Measurements from ENCODE around the gene RASA3. TPM values are rescaled to one million over a fixed set of nuclear protein-coding genes. Genes with fewer than 3 reads are reported as not detected.

RASA3 gene
- total and polyA plus RNA-seq, 10 of the 15 experiments (the other 5 are each of a cell fraction or from before 2014, with no cell fraction given) = 0.79 to 33.9 (median 17.6) TPM

DNA sequence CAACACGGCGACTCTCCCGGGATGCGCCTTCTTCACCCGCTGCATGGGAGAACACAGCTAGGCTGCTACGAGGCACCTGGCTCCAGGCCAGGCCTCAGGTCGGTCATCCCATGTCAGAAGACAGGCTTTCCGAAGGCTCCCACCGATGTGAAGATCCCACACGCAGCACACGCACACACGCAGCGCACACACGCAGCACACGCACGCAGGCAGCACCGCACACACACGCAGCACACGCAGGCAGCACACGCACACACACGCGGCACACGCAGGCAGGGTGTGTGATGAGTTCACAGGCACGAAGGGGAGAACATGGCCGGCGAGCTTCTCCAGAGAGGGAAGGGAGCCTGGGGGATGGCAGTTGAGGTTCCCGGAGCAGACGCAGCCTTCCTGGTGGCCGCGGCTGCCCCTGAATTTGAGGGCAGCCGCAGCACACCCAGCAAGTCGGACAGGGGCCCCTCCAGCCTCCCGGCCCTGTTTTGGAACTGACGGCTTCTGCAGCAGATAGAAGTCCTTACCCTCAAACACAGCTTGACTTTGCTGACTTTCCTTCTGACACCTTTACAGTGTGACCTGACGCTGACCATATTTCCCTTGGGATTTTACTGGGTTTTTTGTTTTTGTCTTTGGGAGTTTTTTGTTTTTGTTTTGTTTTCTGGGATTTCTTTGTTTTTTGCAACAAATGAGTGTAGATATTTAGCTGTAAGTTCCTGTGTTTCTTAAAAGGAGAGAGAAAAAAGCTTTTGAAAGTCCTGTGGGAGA is 55.9 kb downstream of the RASA3 start:
- SMC1A ChIA-PET (ENCODE audit: uncharacterized antibody, unreplicated experiment) = no interaction called here
- Histone ChIP-seq H3K4me2 (ENCODE audit: control insufficient read depth, insufficient read depth) (no peak overlapping the region), H3K27me3 (replicated peaks in 1 of 2; ENCODE audit: control insufficient read depth in 2 of 2, insufficient read depth in 2 of 2, low read length in 1 of 2) (no peaks in the 10 kb centered on the region), H3K36me3 (ENCODE audit: control insufficient read depth in 2 of 2, insufficient read depth in 2 of 2, low read length in 1 of 2) (peaks cover 3 to 13% of the 10 kb centered on the region in 2 experiments), H2AFZ (ENCODE audit: control insufficient read depth, low read depth, low read length) (no peak overlapping the region), H4K20me1 (ENCODE audit: control insufficient read depth, insufficient read depth) (no peaks in the 10 kb centered on the region), H3K9ac (ENCODE audit: control insufficient read depth, insufficient read depth, low read length) (no peak overlapping the region), H3K79me2 (ENCODE audit: control insufficient read depth, insufficient read depth, low read length) (no peaks in the 10 kb centered on the region), H3K9me3 (replicated peaks; ENCODE audit: control insufficient read depth, insufficient read depth, low read length) (no peaks in the 10 kb centered on the region), H3K4me1 (ENCODE audit: control insufficient read depth, insufficient read depth, low read length) (no peaks in the 10 kb centered on the region), H3K27ac (ENCODE audit: control insufficient read depth, insufficient read depth) (no peak overlapping the region), H3K4me3 (no peak overlapping the region)
- in situ Hi-C loops (cut with MboI) = no loop called here
- DNase-seq (ENCODE audit: low read depth, low spot score) = no peak
- FAIRE-seq = no peak
- RAD21 ChIA-PET (ENCODE audit: unreplicated experiment) = no interaction called here
- CTCF ChIA-PET = no interaction called here
- intact Hi-C loops (cut with micrococcal nuclease; ENCODE audit: unreplicated experiment) = no loop called here
- no TSS peak for BruUV-seq (replicated peaks)
- TF ChIP-seq, protein P1, sequence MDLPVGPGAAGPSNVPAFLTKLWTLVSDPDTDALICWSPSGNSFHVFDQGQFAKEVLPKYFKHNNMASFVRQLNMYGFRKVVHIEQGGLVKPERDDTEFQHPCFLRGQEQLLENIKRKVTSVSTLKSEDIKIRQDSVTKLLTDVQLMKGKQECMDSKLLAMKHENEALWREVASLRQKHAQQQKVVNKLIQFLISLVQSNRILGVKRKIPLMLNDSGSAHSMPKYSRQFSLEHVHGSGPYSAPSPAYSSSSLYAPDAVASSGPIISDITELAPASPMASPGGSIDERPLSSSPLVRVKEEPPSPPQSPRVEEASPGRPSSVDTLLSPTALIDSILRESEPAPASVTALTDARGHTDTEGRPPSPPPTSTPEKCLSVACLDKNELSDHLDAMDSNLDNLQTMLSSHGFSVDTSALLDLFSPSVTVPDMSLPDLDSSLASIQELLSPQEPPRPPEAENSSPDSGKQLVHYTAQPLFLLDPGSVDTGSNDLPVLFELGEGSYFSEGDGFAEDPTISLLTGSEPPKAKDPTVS (IDR thresholded peaks at IDR 0.05; ENCODE audit: low read depth, low read length) = no peak
- TF ChIP-seq FOXM1 (IDR thresholded peaks at IDR 0.05; ENCODE audit: low read depth, low read length) (no peak), SIN3A (IDR thresholded peaks at IDR 0.05; ENCODE audit: low read depth, low read length) (no peak), NFYA (IDR thresholded peaks at IDR 0.05; ENCODE audit: borderline replicate concordance, low read depth, low read length) (no peak), TCF7 (IDR thresholded peaks at IDR 0.05; ENCODE audit: borderline replicate concordance) (no peak), PAX5 (IDR thresholded peaks at IDR 0.05; ENCODE audit: borderline replicate concordance, low read depth, low read length) (no peak), RELA (IDR thresholded peaks at IDR 0.05; ENCODE audit: borderline replicate concordance, partially characterized antibody) (no peak), STAT3 (IDR thresholded peaks at IDR 0.05; ENCODE audit: low read depth, low read length) (no peak), SRF (IDR thresholded peaks at IDR 0.05; ENCODE audit: low read depth in 2 of 2, low read length in 2 of 2) (peak in 1 of 2 experiments; percentile 14; a peak in 1 of 4 replicates)
- TF ChIP-seq, protein P2, sequence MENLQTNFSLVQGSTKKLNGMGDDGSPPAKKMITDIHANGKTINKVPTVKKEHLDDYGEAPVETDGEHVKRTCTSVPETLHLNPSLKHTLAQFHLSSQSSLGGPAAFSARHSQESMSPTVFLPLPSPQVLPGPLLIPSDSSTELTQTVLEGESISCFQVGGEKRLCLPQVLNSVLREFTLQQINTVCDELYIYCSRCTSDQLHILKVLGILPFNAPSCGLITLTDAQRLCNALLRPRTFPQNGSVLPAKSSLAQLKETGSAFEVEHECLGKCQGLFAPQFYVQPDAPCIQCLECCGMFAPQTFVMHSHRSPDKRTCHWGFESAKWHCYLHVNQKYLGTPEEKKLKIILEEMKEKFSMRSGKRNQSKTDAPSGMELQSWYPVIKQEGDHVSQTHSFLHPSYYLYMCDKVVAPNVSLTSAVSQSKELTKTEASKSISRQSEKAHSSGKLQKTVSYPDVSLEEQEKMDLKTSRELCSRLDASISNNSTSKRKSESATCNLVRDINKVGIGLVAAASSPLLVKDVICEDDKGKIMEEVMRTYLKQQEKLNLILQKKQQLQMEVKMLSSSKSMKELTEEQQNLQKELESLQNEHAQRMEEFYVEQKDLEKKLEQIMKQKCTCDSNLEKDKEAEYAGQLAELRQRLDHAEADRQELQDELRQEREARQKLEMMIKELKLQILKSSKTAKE (IDR thresholded peaks at IDR 0.05; ENCODE audit: low read depth, poor library complexity, severe bottlenecking) = no peak
- TF ChIP-seq, protein P3, sequence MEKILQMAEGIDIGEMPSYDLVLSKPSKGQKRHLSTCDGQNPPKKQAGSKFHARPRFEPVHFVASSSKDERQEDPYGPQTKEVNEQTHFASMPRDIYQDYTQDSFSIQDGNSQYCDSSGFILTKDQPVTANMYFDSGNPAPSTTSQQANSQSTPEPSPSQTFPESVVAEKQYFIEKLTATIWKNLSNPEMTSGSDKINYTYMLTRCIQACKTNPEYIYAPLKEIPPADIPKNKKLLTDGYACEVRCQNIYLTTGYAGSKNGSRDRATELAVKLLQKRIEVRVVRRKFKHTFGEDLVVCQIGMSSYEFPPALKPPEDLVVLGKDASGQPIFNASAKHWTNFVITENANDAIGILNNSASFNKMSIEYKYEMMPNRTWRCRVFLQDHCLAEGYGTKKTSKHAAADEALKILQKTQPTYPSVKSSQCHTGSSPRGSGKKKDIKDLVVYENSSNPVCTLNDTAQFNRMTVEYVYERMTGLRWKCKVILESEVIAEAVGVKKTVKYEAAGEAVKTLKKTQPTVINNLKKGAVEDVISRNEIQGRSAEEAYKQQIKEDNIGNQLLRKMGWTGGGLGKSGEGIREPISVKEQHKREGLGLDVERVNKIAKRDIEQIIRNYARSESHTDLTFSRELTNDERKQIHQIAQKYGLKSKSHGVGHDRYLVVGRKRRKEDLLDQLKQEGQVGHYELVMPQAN (conservative IDR thresholded peaks at IDR 0.05) = no peak
- TF ChIP-seq, protein P4, sequence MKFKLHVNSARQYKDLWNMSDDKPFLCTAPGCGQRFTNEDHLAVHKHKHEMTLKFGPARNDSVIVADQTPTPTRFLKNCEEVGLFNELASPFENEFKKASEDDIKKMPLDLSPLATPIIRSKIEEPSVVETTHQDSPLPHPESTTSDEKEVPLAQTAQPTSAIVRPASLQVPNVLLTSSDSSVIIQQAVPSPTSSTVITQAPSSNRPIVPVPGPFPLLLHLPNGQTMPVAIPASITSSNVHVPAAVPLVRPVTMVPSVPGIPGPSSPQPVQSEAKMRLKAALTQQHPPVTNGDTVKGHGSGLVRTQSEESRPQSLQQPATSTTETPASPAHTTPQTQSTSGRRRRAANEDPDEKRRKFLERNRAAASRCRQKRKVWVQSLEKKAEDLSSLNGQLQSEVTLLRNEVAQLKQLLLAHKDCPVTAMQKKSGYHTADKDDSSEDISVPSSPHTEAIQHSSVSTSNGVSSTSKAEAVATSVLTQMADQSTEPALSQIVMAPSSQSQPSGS (IDR thresholded peaks at IDR 0.05; ENCODE audit: low read length) = no peak
- TF ChIP-seq, protein P5, sequence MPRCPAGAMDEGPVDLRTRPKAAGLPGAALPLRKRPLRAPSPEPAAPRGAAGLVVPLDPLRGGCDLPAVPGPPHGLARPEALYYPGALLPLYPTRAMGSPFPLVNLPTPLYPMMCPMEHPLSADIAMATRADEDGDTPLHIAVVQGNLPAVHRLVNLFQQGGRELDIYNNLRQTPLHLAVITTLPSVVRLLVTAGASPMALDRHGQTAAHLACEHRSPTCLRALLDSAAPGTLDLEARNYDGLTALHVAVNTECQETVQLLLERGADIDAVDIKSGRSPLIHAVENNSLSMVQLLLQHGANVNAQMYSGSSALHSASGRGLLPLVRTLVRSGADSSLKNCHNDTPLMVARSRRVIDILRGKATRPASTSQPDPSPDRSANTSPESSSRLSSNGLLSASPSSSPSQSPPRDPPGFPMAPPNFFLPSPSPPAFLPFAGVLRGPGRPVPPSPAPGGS (IDR thresholded peaks at IDR 0.05; ENCODE audit: borderline replicate concordance, insufficient read depth, low read depth, low read length, poor library complexity, severe bottlenecking) = peak; percentile 10
- POLR2A ChIA-PET = no interaction called here
- 95% methylated on average over 35 of the region's 35 CpGs for WGBS (ENCODE audit: insufficient coverage, insufficient replicate concordance, low lambda C conversion rate, missing lambda C conversion rate)
- ATAC-seq = no peak

Measured in GM12878 (cell line).